WTC11 (cell line): ENCODE data around the gene DIMT1. TPM values are rescaled to one million over a fixed set of nuclear protein-coding genes. Genes with fewer than 3 reads are reported as not detected.

ENCODE experiments used
- ATAC-seq: fragments of 200-7000 bp; cut with Tn5 transposase; 2 replicates; pipeline ENCODE4 v1.10.0; 2021; ENCODE audit warnings: mild to moderate bottlenecking, moderate library complexity
- CTCF ChIA-PET: fragments of 300-600 bp; sonication (Branson Sonifier 250); formaldehyde crosslinking; loops from one replicate; lab custom pipeline; 2021; ENCODE audit warnings: antibody characterized with exemption; lab: Charles Lee
- POLR2A ChIA-PET: fragments of 350-600 bp; sonication (Branson Sonifier 250); formaldehyde crosslinking; loops from one replicate; lab custom pipeline; 2021; ENCODE audit warnings: antibody characterized with exemption; lab: Charles Lee
- DNase-seq: peaks from one replicate; pipeline ENCODE4 v3.0.0; 2021; ENCODE audit warnings: low spot score
- H3K27ac Mint-ChIP-seq: 2 replicates; pipeline ENCODE4 v1.8.0; 2021; ENCODE audit warnings: mixed read lengths
- H3K27me3 Mint-ChIP-seq: 2 replicates; pipeline ENCODE4 v1.8.0; 2021; ENCODE audit warnings: low read depth, mild to moderate bottlenecking, moderate library complexity, mixed read lengths
- H3K36me3 Mint-ChIP-seq: 2 replicates; pipeline ENCODE4 v1.8.0; 2021; ENCODE audit warnings: mixed read lengths
- H3K4me1 Mint-ChIP-seq: 2 replicates; pipeline ENCODE4 v1.8.0; 2022; ENCODE audit warnings: mixed read lengths
- H3K4me3 Mint-ChIP-seq: 2 replicates; pipeline ENCODE4 v1.8.0; 2021; ENCODE audit warnings: mild to moderate bottlenecking, moderate library complexity, mixed read lengths
- H3K9me3 Mint-ChIP-seq: 2 replicates; pipeline ENCODE4 v1.8.0; 2021; ENCODE audit warnings: mixed read lengths
- ATF1 ChIP-seq: sonication (generic); formaldehyde crosslinking; IDR thresholded peaks from 2 replicates; pipeline ENCODE4 v1.8.1; 2023; ENCODE audit warnings: mild to moderate bottlenecking, moderate library complexity, missing genetic modification reagents
- CBFB ChIP-seq: sonication (generic); formaldehyde crosslinking; IDR thresholded peaks from 2 replicates; pipeline ENCODE4 v1.8.1; 2022; ENCODE audit warnings: mild to moderate bottlenecking, low read depth, missing genetic modification reagents
- CREB1 ChIP-seq: sonication (generic); formaldehyde crosslinking; IDR thresholded peaks from 2 replicates; pipeline ENCODE4 v1.8.0; 2023; ENCODE audit warnings: mild to moderate bottlenecking, missing genetic modification reagents
- EMX1 ChIP-seq: fragments of 250-450 bp; sonication (Bioruptor Pico); IDR thresholded peaks from 2 replicates; pipeline ENCODE4 v1.8.0; 2021; ENCODE audit warnings: mild to moderate bottlenecking
- GTF2I ChIP-seq: fragments of 250-450 bp; sonication (Bioruptor Pico); conservative IDR thresholded peaks from 2 replicates; pipeline ENCODE4 v1.4.0; 2021; ENCODE audit warnings: mild to moderate bottlenecking
- JUN ChIP-seq: sonication (generic); formaldehyde crosslinking; IDR thresholded peaks from 2 replicates; pipeline ENCODE4 v1.8.0; 2023; ENCODE audit warnings: mild to moderate bottlenecking, missing genetic modification reagents
- KAT7 ChIP-seq: sonication (generic); formaldehyde crosslinking; IDR thresholded peaks from 2 replicates; pipeline ENCODE4 v1.8.1; 2023; ENCODE audit warnings: missing genetic modification reagents, mild to moderate bottlenecking, borderline replicate concordance
- NFATC4 ChIP-seq: fragments of 250-450 bp; sonication (Bioruptor Pico); IDR thresholded peaks from 2 replicates; pipeline ENCODE4 v1.9.0; 2021; ENCODE audit warnings: mild to moderate bottlenecking
- NFYB ChIP-seq: sonication (generic); formaldehyde crosslinking; conservative IDR thresholded peaks from 2 replicates; pipeline ENCODE4 v1.8.0; 2022; ENCODE audit warnings: low read depth, missing genetic modification reagents
- NR1H2 ChIP-seq: sonication (generic); formaldehyde crosslinking; IDR thresholded peaks from 2 replicates; pipeline ENCODE4 v1.9.0; 2021; ENCODE audit warnings: mild to moderate bottlenecking, moderate library complexity, missing genetic modification reagents
- SP1 ChIP-seq: sonication (generic); formaldehyde crosslinking; conservative IDR thresholded peaks from 2 replicates; pipeline ENCODE4 v1.8.1; 2022; ENCODE audit warnings: missing genetic modification reagents
- TCF7 ChIP-seq: sonication (generic); formaldehyde crosslinking; IDR thresholded peaks from 2 replicates; pipeline ENCODE4 v1.8.0; 2022; ENCODE audit warnings: mild to moderate bottlenecking, low read depth, missing genetic modification reagents, moderate library complexity
- TEAD4 ChIP-seq: sonication (generic); formaldehyde crosslinking; IDR thresholded peaks from 2 replicates; pipeline ENCODE4 v1.8.0; 2022; ENCODE audit warnings: mild to moderate bottlenecking, missing genetic modification reagents
- TP53 ChIP-seq: sonication (generic); formaldehyde crosslinking; IDR thresholded peaks from 2 replicates; pipeline ENCODE4 v1.8.1; 2023; ENCODE audit warnings: mild to moderate bottlenecking, missing genetic modification reagents
- ZNF263 ChIP-seq: sonication (generic); formaldehyde crosslinking; IDR thresholded peaks from 2 replicates; pipeline ENCODE4 v1.8.1; 2022; ENCODE audit warnings: low read depth, mild to moderate bottlenecking, moderate library complexity, missing genetic modification reagents
- ZNF423 ChIP-seq: fragments of 250-450 bp; sonication (Bioruptor Pico); IDR thresholded peaks from 2 replicates; pipeline ENCODE4 v2.1.2; 2022; ENCODE audit warnings: mild to moderate bottlenecking, moderate library complexity
- total RNA-seq: library from RNA; stranded (reverse); gene quantifications from 3 replicates; pipeline ENCODE4 v1.2.3, GENCODE V29; 2021
- TF ChIP-seq, protein P1 (sequence below): sonication (generic); formaldehyde crosslinking; IDR thresholded peaks from 2 replicates; pipeline ENCODE4 v1.8.1; 2022; ENCODE audit warnings: missing genetic modification reagents, borderline replicate concordance
- TF ChIP-seq, protein P2 (sequence below): sonication (generic); formaldehyde crosslinking; IDR thresholded peaks from 2 replicates; pipeline ENCODE4 v1.8.0; 2022; ENCODE audit warnings: mild to moderate bottlenecking, missing genetic modification reagents
- TF ChIP-seq, protein P3 (sequence below): fragments of 250-450 bp; sonication (Bioruptor Pico); IDR thresholded peaks from 2 replicates; pipeline ENCODE4 v1.8.0; 2021; ENCODE audit warnings: mild to moderate bottlenecking
- TF ChIP-seq, protein P4 (sequence below): sonication (generic); formaldehyde crosslinking; IDR thresholded peaks from 2 replicates; pipeline ENCODE4 v1.8.1; 2023; ENCODE audit warnings: mild to moderate bottlenecking, missing genetic modification reagents, moderate library complexity
- TF ChIP-seq, protein P5 (sequence below): fragments of 250-450 bp; sonication (Bioruptor Pico); IDR thresholded peaks from 2 replicates; pipeline ENCODE4 v1.9.0; 2021; ENCODE audit warnings: mild to moderate bottlenecking
- TF ChIP-seq, protein P6 (sequence below): sonication (generic); formaldehyde crosslinking; IDR thresholded peaks from 2 replicates; pipeline ENCODE4 v1.8.1; 2023; ENCODE audit warnings: mild to moderate bottlenecking, missing genetic modification reagents
- TF ChIP-seq, protein P7 (sequence below): sonication (generic); formaldehyde crosslinking; IDR thresholded peaks from 2 replicates; pipeline ENCODE4 v1.8.0; 2022; ENCODE audit warnings: mild to moderate bottlenecking, missing genetic modification reagents

DIMT1 gene
- total RNA-seq, 1 experiment from 2014 or later, result 33.9 TPM

DNA sequence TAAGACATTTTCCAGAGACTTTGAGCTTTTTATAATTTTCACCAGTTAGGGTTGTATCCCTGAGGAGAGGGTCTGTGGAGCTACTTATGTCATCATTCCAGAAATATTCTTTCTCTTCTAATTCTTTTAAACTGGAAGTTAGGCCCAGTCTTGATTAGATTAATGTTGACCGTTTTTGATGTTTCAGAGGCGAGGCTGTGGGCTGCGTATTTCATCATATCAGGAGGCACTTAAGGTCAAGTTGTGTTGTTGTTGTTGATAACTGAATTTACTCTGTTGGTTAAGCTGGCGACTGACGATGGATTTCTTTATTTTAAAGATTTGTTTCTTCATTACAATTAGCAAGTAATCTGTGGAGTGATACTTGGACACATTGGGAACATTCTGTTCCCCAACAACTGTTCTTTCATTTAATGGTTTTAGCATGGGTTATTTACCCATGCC lies 28.9 kb upstream of the DIMT1 start (continued):
- TF ChIP-seq, protein P1, sequence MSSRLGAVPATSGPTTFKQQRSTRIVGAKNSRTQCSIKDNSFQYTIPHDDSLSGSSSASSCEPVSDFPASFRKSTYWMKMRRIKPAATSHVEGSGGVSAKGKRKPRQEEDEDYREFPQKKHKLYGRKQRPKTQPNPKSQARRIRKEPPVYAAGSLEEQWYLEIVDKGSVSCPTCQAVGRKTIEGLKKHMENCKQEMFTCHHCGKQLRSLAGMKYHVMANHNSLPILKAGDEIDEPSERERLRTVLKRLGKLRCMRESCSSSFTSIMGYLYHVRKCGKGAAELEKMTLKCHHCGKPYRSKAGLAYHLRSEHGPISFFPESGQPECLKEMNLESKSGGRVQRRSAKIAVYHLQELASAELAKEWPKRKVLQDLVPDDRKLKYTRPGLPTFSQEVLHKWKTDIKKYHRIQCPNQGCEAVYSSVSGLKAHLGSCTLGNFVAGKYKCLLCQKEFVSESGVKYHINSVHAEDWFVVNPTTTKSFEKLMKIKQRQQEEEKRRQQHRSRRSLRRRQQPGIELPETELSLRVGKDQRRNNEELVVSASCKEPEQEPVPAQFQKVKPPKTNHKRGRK (CRISPR knock-in tag), result no peak

DNA sequence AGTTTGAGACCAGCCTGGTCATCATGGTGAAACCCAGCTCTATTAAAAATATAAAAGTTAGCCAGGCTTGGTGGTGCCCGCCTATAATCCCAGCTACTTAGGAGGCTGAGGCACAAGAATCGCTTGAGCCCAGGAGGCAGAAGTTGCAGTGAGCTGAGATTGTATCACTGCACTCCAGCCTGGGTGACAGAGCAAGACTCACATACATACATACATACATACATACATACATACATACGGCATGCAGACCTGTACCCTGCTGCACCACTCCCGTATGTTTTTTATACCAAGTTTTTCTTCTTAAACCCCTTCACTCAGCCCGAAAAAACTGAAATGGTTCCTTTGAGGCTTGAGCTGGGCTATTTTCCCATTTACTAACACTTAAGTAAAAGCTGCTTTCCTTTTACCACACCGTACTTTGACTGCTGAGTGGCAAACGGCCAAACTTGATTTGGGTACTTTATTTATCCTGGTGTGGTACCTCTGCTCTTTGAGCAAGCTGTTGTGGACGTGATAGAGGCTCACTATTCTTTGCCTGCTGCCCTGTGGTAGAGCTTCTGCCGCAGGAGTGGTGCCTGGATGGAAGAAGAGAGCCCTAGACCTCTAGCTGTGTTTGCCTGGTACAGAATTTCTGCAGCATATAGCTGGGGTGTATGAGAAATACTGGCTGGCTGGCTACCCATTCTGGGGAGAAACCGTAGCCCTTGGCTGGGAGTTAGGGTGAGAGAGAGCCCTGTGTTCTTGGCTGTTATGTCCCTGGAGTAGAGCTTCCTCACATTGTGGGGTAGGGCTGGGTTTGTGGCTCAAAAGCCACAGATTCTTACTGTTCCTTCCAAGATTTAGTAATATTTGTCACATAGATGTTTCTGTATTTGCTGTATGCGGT lies 28.3 kb upstream of the DIMT1 start:
- H3K4me3 Mint-ChIP-seq, result no peak overlapping the region
- H3K4me1 Mint-ChIP-seq, result no peaks in the 10 kb centered on the region
- ChIA-PET CTCF (interaction anchor here (0.6 to 2.8 kb wide), 4 partner anchors 11 to 59 kb away, joined by 3 to 20 read pairs (median 9); no protein-coding TSS in a partner anchor), POLR2A (interaction anchor here (1.8 kb wide), 1 partner anchor 28 kb away, joined by 7 read pairs; the partner anchor contains the start of gene DIMT1)
- ATAC-seq (peak; percentile 39; the same call in 1 of the 2 replicates), DNase-seq (no peak)
- H3K9me3 Mint-ChIP-seq, result no peaks in the 10 kb centered on the region
- peak overlapping the region; percentile 19 for H3K27ac Mint-ChIP-seq
- H3K36me3 Mint-ChIP-seq, result no peaks in the 10 kb centered on the region
- H3K27me3 Mint-ChIP-seq, result no peaks in the 10 kb centered on the region
- TF ChIP-seq CREB1, result no peak
- TF ChIP-seq, protein P2, sequence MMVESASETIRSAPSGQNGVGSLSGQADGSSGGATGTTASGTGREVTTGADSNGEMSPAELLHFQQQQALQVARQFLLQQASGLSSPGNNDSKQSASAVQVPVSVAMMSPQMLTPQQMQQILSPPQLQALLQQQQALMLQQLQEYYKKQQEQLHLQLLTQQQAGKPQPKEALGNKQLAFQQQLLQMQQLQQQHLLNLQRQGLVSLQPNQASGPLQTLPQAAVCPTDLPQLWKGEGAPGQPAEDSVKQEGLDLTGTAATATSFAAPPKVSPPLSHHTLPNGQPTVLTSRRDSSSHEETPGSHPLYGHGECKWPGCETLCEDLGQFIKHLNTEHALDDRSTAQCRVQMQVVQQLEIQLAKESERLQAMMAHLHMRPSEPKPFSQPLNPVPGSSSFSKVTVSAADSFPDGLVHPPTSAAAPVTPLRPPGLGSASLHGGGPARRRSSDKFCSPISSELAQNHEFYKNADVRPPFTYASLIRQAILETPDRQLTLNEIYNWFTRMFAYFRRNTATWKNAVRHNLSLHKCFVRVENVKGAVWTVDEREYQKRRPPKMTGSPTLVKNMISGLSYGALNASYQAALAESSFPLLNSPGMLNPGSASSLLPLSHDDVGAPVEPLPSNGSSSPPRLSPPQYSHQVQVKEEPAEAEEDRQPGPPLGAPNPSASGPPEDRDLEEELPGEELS (CRISPR knock-in tag), result no peak
- no peak for TF ChIP-seq JUN (CRISPR knock-in tag)
- TF ChIP-seq ZNF423 (CRISPR knock-in tag), result no peak
- no peak for TF ChIP-seq TP53 (CRISPR knock-in tag)
- no peak for TF ChIP-seq ZNF263
- no peak for TF ChIP-seq ATF1 (CRISPR knock-in tag)
- no peak for TF ChIP-seq GTF2I (CRISPR knock-in tag)
- TF ChIP-seq NR1H2 (CRISPR knock-in tag), result no peak
- no peak for TF ChIP-seq SP1
- TF ChIP-seq CBFB (CRISPR knock-in tag), result no peak
- no peak for TF ChIP-seq TCF7 (CRISPR knock-in tag)
- TF ChIP-seq, protein P3, sequence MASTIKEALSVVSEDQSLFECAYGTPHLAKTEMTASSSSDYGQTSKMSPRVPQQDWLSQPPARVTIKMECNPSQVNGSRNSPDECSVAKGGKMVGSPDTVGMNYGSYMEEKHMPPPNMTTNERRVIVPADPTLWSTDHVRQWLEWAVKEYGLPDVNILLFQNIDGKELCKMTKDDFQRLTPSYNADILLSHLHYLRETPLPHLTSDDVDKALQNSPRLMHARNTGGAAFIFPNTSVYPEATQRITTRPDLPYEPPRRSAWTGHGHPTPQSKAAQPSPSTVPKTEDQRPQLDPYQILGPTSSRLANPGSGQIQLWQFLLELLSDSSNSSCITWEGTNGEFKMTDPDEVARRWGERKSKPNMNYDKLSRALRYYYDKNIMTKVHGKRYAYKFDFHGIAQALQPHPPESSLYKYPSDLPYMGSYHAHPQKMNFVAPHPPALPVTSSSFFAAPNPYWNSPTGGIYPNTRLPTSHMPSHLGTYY, result no peak
- no peak for TF ChIP-seq TEAD4 (CRISPR knock-in tag)

DNA sequence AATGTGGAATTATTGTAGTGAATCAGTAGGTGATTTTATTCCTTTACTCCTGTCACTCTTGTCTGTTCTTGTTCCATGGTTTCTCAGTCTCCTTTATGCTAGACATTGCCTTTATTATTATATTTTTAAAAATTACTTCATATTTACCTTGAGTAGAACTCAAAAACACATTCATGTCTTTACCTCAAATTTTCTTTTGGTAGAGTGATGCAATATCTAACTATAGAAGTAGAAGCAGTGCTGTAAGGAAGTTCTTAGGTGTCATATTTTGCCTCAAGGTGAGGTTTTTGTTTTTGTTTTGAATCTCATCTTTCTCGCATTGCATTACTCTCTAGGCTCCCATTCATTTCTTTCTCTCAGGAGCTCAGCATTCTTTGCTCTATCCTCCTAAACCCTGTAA lies 21.1 kb upstream of the DIMT1 start:
- ChIA-PET CTCF (interaction anchor here (1.1 kb wide), 1 partner anchor 19 kb away, joined by 3 read pairs; no protein-coding TSS in a partner anchor), POLR2A (no interaction called here)
- Mint-ChIP-seq H3K4me1 (peaks cover 2% of the 10 kb centered on the region; the same call in 1 of the 2 replicates), H3K27ac (peak overlapping the region; percentile 70; the same call in 1 of the 2 replicates), H3K4me3 (no peak overlapping the region), H3K9me3 (peaks cover 9% of the 10 kb centered on the region), H3K27me3 (no peaks in the 10 kb centered on the region), H3K36me3 (peaks cover 4% of the 10 kb centered on the region; the same call in 1 of the 2 replicates)
- DNase-seq (no peak), ATAC-seq (no peak)
- TF ChIP-seq, protein P4, sequence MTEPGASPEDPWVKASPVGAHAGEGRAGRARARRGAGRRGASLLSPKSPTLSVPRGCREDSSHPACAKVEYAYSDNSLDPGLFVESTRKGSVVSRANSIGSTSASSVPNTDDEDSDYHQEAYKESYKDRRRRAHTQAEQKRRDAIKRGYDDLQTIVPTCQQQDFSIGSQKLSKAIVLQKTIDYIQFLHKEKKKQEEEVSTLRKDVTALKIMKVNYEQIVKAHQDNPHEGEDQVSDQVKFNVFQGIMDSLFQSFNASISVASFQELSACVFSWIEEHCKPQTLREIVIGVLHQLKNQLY (CRISPR knock-in tag), result no peak
- TF ChIP-seq NFATC4 (CRISPR knock-in tag), result no peak
- TF ChIP-seq TEAD4 (CRISPR knock-in tag), result no peak
- TF ChIP-seq KAT7, result no peak
- TF ChIP-seq NFYB (CRISPR knock-in tag), result no peak
- TF ChIP-seq, protein P5, sequence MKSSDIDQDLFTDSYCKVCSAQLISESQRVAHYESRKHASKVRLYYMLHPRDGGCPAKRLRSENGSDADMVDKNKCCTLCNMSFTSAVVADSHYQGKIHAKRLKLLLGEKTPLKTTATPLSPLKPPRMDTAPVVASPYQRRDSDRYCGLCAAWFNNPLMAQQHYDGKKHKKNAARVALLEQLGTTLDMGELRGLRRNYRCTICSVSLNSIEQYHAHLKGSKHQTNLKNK (CRISPR knock-in tag), result no peak
- TF ChIP-seq, protein P6, sequence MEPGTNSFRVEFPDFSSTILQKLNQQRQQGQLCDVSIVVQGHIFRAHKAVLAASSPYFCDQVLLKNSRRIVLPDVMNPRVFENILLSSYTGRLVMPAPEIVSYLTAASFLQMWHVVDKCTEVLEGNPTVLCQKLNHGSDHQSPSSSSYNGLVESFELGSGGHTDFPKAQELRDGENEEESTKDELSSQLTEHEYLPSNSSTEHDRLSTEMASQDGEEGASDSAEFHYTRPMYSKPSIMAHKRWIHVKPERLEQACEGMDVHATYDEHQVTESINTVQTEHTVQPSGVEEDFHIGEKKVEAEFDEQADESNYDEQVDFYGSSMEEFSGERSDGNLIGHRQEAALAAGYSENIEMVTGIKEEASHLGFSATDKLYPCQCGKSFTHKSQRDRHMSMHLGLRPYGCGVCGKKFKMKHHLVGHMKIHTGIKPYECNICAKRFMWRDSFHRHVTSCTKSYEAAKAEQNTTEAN, result no peak
- no peak for TF ChIP-seq EMX1
- TF ChIP-seq, protein P7, sequence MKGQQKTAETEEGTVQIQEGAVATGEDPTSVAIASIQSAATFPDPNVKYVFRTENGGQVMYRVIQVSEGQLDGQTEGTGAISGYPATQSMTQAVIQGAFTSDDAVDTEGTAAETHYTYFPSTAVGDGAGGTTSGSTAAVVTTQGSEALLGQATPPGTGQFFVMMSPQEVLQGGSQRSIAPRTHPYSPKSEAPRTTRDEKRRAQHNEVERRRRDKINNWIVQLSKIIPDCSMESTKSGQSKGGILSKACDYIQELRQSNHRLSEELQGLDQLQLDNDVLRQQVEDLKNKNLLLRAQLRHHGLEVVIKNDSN (CRISPR knock-in tag), result no peak
